Body of pancreas (tissue), 4 donors: ENCODE data around the gene MAB21L4. TPM values are rescaled to one million over a fixed set of nuclear protein-coding genes. Genes with fewer than 3 reads are reported as not detected.

Experiments used
- ATAC-seq: fragments of 150-250 bp; one replicate; pipeline ENCODE4 v1.9.1; 2016
- DNase-seq, 4 donors: peaks; one replicate each; pipeline ENCODE4 v3.0.0-alpha.2; 2019
- H3K27ac ChIP-seq, 4 donors: fragments of 200-600 bp; sonication (generic); 1 replicate in 3 of 4; 2 replicates in 1 of 4; pipeline versions ENCODE4 v1.5.1 to v1.6.1; 2016 to 2019; ENCODE audit warnings: mild to moderate bottlenecking in 1 of 4, mixed read lengths in 1 of 4, moderate library complexity in 1 of 4
- H3K27me3 ChIP-seq, 2 donors: fragments of 200-600 bp; sonication (generic); one replicate each; pipeline ENCODE4 v1.6.0; 2016; ENCODE audit warnings: mild to moderate bottlenecking in 1 of 2
- H3K36me3 ChIP-seq, 2 donors: fragments of 200-600 bp; sonication (generic); replicated peaks in 1 of 2; 2 replicates each; pipeline ENCODE4 v1.5.1; 2016; ENCODE audit warnings: low read depth in 2 of 2; ENCODE audit not compliant: insufficient read depth in 1 of 2
- H3K4me1 ChIP-seq: fragments of 200-600 bp; sonication (generic); one replicate; pipeline ENCODE4 v1.6.0; 2016
- H3K4me3 ChIP-seq, 2 donors: fragments of 200-600 bp; sonication (generic); 1 replicate in 1 of 2; 2 replicates in 1 of 2; pipeline ENCODE4 v1.5.1; 2016 to 2019
- H3K9me3 ChIP-seq, 3 donors: fragments of 200-600 bp; sonication (generic); 1 replicate in 2 of 3; 2 replicates in 1 of 3; pipeline ENCODE4 v1.5.1; 2016
- CTCF ChIP-seq, 7 experiments: fragments of 450-650 bp in 4 of 7; fragments of 200-600 bp in 3 of 7; sonication (generic) in 3 of 7; IDR thresholded peaks; one replicate each; pipeline ENCODE4 v1.5.1; 2016 to 2019; ENCODE audit warnings: antibody characterized with exemption in 7 of 7
- POLR2A ChIP-seq, 3 donors: fragments of 450-650 bp; IDR thresholded peaks; one replicate each; pipeline ENCODE4 v1.6.1; 2016; ENCODE audit warnings: antibody characterized with exemption in 3 of 3, mild to moderate bottlenecking in 2 of 3
- WGBS, 2 donors: methylation state at CpG; one replicate each; pipeline ENCODE4 v1.1.5; 2017; 5-methylcytosine and 5-hydroxymethylcytosine counted together
- intact Hi-C: fragments of 100-400 bp; cut with DNase I; formaldehyde crosslinking; loops from one replicate; pipeline ENCODE4 v1.15.1; 2023
- total RNA-seq, 2 donors: library from RNA; depleted of rRNA; stranded (reverse); fragments of >200 nt; gene quantifications; one replicate each; pipeline ENCODE4 v1.1.0, GENCODE V29; 2016

The MAB21L4 gene
- total RNA-seq, 2 donors from 2014 or later = 0.26 TPM; not detected in 1

GRCh38 chr2:240905176-240905781, 9.3 kb upstream of the MAB21L4 start:
- TF ChIP-seq POLR2A (IDR thresholded peaks at IDR 0.05) = no peak
- no peak for TF ChIP-seq CTCF (IDR thresholded peaks at IDR 0.05)
- no peak overlapping the region for H3K4me3 ChIP-seq
- peak; percentile 57 for ATAC-seq
- no peaks in the 10 kb centered on the region for H3K36me3 ChIP-seq
- intact Hi-C loops = no loop called here
- WGBS, 2 donors = 71% methylated on average over 8 of the region's 13 CpGs; no CpG with 5 or more reads in 1 of the 2 donors
- H3K4me1 ChIP-seq = peaks cover 9% of the 10 kb centered on the region
- H3K9me3 ChIP-seq = no peaks in the 10 kb centered on the region
- no peaks in the 10 kb centered on the region for H3K27me3 ChIP-seq
- peak in 2 of 4 donors; percentile 31 to 47 for DNase-seq
- H3K27ac ChIP-seq = peak overlapping the region in 1 of 4 donors; percentile 10

GRCh38 chr2:240904216-240905175, 8.5 kb upstream of the MAB21L4 start:
- TF ChIP-seq POLR2A (IDR thresholded peaks at IDR 0.05) (no peak), CTCF (IDR thresholded peaks at IDR 0.05) (no peak)
- WGBS, 2 donors = 86 to 90% methylated on average over 10 to 18 of the region's 19 CpGs
- Histone ChIP-seq H3K9me3 (no peaks in the 10 kb centered on the region), H3K27ac (no peak overlapping the region), H3K4me3 (no peak overlapping the region), H3K27me3 (no peaks in the 10 kb centered on the region), H3K36me3 (no peaks in the 10 kb centered on the region), H3K4me1 (peaks cover 9% of the 10 kb centered on the region)
- intact Hi-C loops = no loop called here
- ATAC-seq (no peak), DNase-seq (peak in 1 of 4 donors; percentile 8)

GRCh38 chr2:240903191-240904060, 7.5 kb upstream of the MAB21L4 start:
- H3K27me3 ChIP-seq = no peaks in the 10 kb centered on the region
- H3K36me3 ChIP-seq = no peaks in the 10 kb centered on the region
- no peak overlapping the region for H3K4me3 ChIP-seq
- TF ChIP-seq CTCF (IDR thresholded peaks at IDR 0.05) (no peak), POLR2A (IDR thresholded peaks at IDR 0.05) (no peak)
- no peak overlapping the region for H3K27ac ChIP-seq
- DNase-seq (peak in 1 of 4 donors; percentile 4), ATAC-seq (no peak)
- peaks cover 9% of the 10 kb centered on the region for H3K4me1 ChIP-seq
- no peaks in the 10 kb centered on the region for H3K9me3 ChIP-seq
- intact Hi-C loops = no loop called here
- WGBS, 2 donors = 80 to 83% methylated on average over 23 to 31 of the region's 34 CpGs

GRCh38 chr2:240902615-240903041, 6.7 kb upstream of the MAB21L4 start:
- peaks cover 9% of the 10 kb centered on the region for H3K4me1 ChIP-seq
- TF ChIP-seq POLR2A (IDR thresholded peaks at IDR 0.05) (no peak), CTCF (IDR thresholded peaks at IDR 0.05) (no peak)
- no peaks in the 10 kb centered on the region for H3K27me3 ChIP-seq
- H3K27ac ChIP-seq = no peak overlapping the region
- DNase-seq (peak in 1 of 4 donors; percentile 9), ATAC-seq (no peak)
- intact Hi-C loops = no loop called here
- no peaks in the 10 kb centered on the region for H3K9me3 ChIP-seq
- no peaks in the 10 kb centered on the region for H3K36me3 ChIP-seq
- no peak overlapping the region for H3K4me3 ChIP-seq
- 0 to 54% methylated on average over 1 to 5 of the region's 7 CpGs for WGBS, 2 donors
